GM12801 (cell line): Measurements from ENCODE around the gene ZNF599.

Source experiments
- TF ChIP-seq, protein P1 (sequence below): IDR thresholded peaks from one replicate; pipeline ENCODE4 v1.5.1; 2011; ENCODE audit warnings: control low read depth; ENCODE audit not compliant: insufficient read length; ENCODE audit errors: extremely low read depth

The ZNF599 gene

DNA sequence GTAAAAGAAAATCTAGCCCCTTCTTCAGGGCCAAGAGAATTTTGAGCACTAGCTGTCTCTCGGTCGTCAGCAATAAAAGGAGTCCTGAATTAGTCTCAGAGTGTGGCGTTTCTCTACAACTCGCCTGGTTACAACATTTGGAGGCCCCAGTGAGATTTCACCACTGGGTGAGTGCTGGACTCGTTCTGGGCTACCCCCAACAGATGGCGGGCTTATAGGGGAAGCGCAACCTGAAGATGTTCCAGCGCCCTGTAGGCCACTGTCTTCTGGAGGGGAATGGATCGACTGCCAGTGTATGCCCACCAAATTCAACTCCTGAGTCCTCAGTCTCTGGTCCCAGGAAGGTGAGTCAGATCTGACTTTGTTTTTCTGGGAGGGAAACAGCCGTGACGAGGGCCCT is 50.7 kb downstream of the ZNF599 start:
- TF ChIP-seq, protein P1, sequence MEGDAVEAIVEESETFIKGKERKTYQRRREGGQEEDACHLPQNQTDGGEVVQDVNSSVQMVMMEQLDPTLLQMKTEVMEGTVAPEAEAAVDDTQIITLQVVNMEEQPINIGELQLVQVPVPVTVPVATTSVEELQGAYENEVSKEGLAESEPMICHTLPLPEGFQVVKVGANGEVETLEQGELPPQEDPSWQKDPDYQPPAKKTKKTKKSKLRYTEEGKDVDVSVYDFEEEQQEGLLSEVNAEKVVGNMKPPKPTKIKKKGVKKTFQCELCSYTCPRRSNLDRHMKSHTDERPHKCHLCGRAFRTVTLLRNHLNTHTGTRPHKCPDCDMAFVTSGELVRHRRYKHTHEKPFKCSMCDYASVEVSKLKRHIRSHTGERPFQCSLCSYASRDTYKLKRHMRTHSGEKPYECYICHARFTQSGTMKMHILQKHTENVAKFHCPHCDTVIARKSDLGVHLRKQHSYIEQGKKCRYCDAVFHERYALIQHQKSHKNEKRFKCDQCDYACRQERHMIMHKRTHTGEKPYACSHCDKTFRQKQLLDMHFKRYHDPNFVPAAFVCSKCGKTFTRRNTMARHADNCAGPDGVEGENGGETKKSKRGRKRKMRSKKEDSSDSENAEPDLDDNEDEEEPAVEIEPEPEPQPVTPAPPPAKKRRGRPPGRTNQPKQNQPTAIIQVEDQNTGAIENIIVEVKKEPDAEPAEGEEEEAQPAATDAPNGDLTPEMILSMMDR = no peak

DNA sequence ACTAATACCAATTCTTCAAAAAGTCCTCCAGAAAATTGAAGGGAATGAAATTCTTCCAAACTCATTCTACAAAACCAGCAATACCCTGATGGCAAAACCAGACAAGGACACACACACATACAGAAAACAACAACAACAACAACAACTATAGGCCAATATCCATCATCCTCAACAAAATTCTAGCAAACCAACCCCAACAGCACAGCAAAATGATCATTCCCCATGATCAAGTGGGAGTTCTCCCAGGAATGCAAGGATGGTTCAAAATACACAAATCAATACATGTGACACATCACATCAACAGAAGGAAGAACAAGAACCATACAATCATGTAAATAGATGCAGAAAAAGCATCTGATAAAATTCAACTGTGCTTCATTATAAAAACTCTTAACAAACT is 57.7 kb downstream of the ZNF599 start:
- TF ChIP-seq, protein P1 = no peak

DNA sequence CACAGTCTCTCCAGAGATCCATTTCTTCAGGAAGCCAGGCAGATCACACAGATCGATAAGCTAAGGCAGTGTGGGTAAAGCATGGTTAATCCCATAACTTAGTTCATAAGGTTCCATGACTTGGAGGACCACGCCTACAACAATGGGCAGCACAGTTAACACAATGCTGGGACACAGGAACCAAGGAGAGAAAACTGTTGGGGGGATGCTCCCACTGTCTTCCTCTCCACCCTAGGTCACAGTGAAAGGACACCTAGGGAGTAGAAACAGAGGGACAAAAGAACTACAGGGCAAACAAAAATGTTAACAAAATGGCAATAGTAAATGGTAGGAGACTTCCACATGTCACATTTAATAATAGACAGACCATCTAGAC is 59.8 kb downstream of the ZNF599 start:
- TF ChIP-seq, protein P1 = no peak

DNA sequence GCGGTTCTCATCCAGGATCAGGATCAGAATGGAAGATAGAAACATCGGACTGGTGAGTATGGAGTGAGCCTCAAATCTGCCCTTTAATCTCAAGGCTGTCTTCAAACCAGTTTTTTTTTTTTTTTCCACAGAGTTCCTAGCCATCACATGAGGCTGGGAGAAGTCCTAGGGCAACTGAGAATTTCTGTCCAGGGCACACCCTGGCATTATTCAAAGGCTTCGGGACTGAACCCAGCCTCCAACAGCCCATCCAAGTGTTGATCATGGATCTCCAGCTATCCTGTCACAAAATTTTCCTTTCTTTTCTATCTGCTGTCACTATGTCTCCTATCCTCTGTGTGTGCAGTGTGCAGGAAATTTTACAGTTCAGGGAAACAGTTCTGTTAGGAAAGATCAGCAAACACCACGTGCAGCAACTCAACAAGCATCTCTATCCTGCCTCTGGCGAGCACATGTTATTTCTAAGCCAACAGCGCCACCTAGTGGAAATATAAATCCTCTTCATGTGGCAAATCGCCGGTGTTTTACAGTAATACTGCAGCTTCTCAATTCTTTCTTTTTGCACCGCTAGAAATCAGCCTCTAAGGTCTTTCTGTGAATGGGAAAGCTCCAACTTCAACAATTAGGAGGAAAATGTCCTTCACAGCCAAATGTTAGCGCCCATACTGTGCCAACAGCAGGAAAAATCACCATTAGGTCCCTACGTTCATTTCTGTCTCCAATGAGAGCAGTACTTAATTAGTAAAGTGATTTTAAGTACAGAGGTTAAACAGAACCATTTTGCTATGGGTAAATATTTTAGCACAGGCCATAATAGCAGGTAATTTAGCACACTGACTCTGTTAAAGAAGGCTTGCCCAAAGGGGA is 60.4 kb downstream of the ZNF599 start:
- TF ChIP-seq, protein P1 = no peak

DNA sequence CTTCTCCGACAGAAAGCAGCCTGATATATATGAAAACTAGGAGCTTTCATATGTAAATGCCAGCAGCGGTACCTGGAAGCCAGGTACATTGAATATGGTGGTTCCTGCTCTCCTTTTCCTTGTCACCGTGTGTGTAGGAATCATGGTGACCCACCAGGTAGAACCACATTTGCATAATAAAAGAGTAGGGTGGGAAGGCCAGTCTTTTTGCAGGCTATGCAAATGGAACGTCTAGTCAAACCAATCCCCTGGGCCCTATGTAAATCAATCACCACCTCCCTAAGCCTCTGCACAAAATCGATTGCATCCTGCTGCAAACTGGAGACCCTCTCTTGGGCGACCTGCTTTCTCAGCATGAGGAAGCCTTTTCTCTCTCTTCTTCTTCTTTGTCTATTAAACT is 61.1 kb downstream of the ZNF599 start:
- TF ChIP-seq, protein P1 = no peak
